ENCODE data around the gene PARP16. TPM values are rescaled to one million over a fixed set of nuclear protein-coding genes. Genes with fewer than 3 reads are reported as not detected.

PARP16 gene
- total RNA-seq: 1.8 and 2.1 TPM in 2 replicates

DNA sequence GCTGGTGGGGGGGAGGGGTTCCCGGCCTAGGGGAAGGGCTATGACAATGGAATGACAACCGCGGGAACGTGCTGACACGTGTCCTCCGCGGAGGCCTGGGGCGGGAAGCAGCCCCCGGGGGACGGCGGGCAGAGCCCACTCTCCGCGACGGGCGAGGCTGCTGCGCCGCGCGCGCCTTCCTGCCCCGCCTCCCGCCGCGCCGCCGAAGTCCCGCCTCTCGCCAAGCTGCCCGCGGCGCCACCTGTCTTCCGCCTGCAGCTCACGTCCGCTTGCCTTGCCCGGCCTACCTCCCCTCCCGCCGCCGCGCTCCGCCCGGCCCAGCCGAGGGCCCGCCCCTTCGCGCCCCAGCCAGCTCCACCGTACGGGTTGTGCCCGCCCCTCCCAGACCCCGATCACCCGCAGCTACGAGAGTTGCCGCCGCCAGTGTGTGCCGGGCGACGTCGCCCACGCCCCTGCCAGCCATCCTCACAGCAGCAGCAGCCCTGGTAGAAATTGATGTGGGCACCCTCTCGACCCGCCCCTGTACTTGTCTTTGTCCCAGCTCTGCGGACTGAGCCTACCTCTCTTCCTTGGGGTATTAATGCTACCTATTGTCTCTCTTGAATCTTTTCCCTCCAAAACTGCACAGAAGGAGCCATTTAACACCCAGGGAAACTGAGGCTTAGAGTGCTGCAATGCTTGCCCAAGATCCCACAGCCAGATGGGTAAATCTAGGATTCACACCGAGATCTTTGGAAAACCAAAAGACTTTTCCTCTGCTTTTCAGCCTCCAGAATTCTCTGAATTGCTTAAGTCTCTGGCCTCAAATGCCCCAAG lies at the start of gene PARP16:
TSS of gene PARP16 (minus strand) at position 180 of the 816 bp plus-strand sequence. CDS start 457 bp downstream, outside the sequence.

GRCh38 chr15:65304381-65305149 lies 17.9 kb upstream of the PARP16 start, which contains the start of gene RNU5B-1:
Gene RNU5B-1 (plus strand): TSS chr15:65304677.

DNA sequence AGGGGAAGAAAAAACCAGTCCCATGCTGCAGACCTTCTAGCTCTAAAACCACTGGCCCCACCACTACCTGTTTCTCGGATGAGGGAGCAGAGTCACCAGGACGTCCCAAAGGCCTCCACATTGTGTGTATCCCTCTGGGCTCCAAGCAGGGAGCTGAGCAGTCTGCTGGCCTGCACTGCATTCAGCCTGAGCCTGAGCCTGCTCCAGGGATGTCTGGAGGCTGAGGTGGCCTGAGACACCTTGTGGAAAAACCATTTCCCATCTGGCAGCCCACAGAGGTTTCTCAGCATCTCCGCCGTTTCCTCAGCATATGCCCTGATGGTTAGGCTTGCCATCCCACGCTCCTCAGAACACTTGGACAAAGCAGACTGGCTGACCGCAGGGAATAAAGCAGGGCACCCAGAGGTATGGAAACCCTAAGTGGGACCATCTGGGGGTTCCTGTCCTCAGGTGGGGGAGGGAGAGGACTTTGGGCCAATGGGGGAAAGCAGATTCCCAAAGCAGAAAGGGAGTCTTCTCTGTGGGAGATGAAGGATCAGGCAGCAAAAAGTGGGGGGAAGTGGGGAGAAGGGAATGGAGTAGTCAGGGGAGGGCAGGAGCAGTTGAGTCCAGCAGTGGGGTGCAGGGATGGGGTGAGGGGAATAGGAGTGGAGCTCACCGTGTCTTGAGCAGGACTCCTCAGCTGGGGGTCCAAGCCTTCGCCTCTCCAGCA lies 75.8 kb downstream of the PARP16 start, which contains the start of gene CILP:
TSS of gene CILP (minus strand) at position 704 of the 712 bp plus-strand sequence. CDS start 1,718 bp downstream, outside the sequence.

Other genes with a start within 250 kb of the PARP16 start
- 0.55 and 2.0 TPM in 2 replicates for gene SLC51B, start 241.5 kb downstream of the PARP16 start, total RNA-seq
- gene RASL12, start 218.9 kb downstream of the PARP16 start, total RNA-seq: 3.1 and 6.5 TPM in 2 replicates
- gene KBTBD13, start 210.1 kb downstream of the PARP16 start, total RNA-seq: not detected in 2 replicates
- gene UBAP1L, start 171.7 kb downstream of the PARP16 start, total RNA-seq: 0.71 and 1.4 TPM in 2 replicates
- 12.5 and 15.0 TPM in 2 replicates for gene PDCD7, start 153.1 kb downstream of the PARP16 start, total RNA-seq
- gene CLPX, start 101.5 kb downstream of the PARP16 start, total RNA-seq: 42.8 and 46.5 TPM in 2 replicates
- 0.28 and 0.65 TPM in 2 replicates for gene CILP, start 75.4 kb downstream of the PARP16 start, total RNA-seq
- gene RNU5A-1, start 9.2 kb upstream of the PARP16 start, total RNA-seq: not detected in 2 replicates
- gene RNU5B-1, start 17.8 kb upstream of the PARP16 start, total RNA-seq: not detected in 2 replicates
- not detected in 2 replicates for gene IGDCC3, start 91.1 kb upstream of the PARP16 start, total RNA-seq
- gene IGDCC4, start 136.1 kb upstream of the PARP16 start, total RNA-seq: 1.2 and 1.4 TPM in 2 replicates
- gene DPP8, start 230.8 kb upstream of the PARP16 start, total RNA-seq: 34.6 and 41.6 TPM in 2 replicates
- 57.0 and 83.2 TPM in 2 replicates for gene HACD3, start 243.6 kb upstream of the PARP16 start, total RNA-seq